Coronary artery (tissue), 2 donors: ENCODE data around the gene GNB3.
A peak's percentile ranks its signal among the peaks of the same experiment; 100 is the strongest.

Experiments used
- DNase-seq: peaks from one replicate; pipeline ENCODE4 v3.0.0-alpha.2; 2017; ENCODE audit warnings: low spot score
- H3K27ac ChIP-seq, 2 donors: fragments of 200-600 bp; sonication (generic); one replicate each; pipeline ENCODE4 v1.5.1; 2016 to 2019
- H3K4me3 ChIP-seq: fragments of 200-600 bp; sonication (generic); 2 replicates; pipeline ENCODE4 v1.5.1; 2016; ENCODE audit warnings: mild to moderate bottlenecking, moderate library complexity
- CTCF ChIP-seq: fragments of 200-600 bp; sonication (generic); IDR thresholded peaks from one replicate; pipeline ENCODE4 v1.5.1; 2019; ENCODE audit warnings: antibody characterized with exemption

The GNB3 gene

GRCh38 chr12:6831450-6831995 is 9.2 kb upstream of the GNB3 start:
- TF ChIP-seq CTCF = no peak
- Histone ChIP-seq H3K4me3 (no peak overlapping the region), H3K27ac (no peak overlapping the region)
- no peak for DNase-seq

GRCh38 chr12:6832125-6832524 is 8.6 kb upstream of the GNB3 start:
- Histone ChIP-seq H3K27ac (no peak overlapping the region), H3K4me3 (no peak overlapping the region)
- no peak for DNase-seq
- no peak for TF ChIP-seq CTCF

GRCh38 chr12:6833189-6833890 is 7.4 kb upstream of the GNB3 start:
- DNase-seq = no peak
- no peak for TF ChIP-seq CTCF
- no peak overlapping the region for H3K4me3 ChIP-seq

GRCh38 chr12:6834254-6834653 is 6.5 kb upstream of the GNB3 start:
- H3K4me3 ChIP-seq = no peak overlapping the region
- H3K27ac ChIP-seq = no peak overlapping the region
- DNase-seq = no peak
- no peak for TF ChIP-seq CTCF

More at GRCh38 chr12:6833189-6833890, 7.4 kb upstream of the GNB3 start:
- H3K27ac ChIP-seq = peak overlapping the region in 1 of 2 donors; percentile 41

GRCh38 chr12:6834873-6835272 is 5.9 kb upstream of the GNB3 start:
- DNase-seq = no peak
- TF ChIP-seq CTCF = no peak
- Histone ChIP-seq H3K27ac (no peak overlapping the region), H3K4me3 (no peak overlapping the region)

- Histone ChIP-seq H3K27ac (no peak overlapping the region), H3K4me3 (no peak overlapping the region)
- TF ChIP-seq CTCF = no peak
- no peak for DNase-seq
These were observed 3.9 kb upstream of the GNB3 start for GRCh38 chr12:6836851-6837250.

GRCh38 chr12:6837370-6838060 is 3.2 kb upstream of the GNB3 start:
- TF ChIP-seq CTCF = no peak
- Histone ChIP-seq H3K27ac (no peak overlapping the region), H3K4me3 (no peak overlapping the region)
- DNase-seq = no peak
